SK-N-SH treated with all-trans-retinoic acid at 6 μM for 48 hours (cell line): ENCODE measurements around the gene SAE1.
"Not testable (repeated sequence)": the region's sequence is repeated elsewhere in the genome, so short reads cannot be mapped to it uniquely, and the experiment has no call there.

Source experiments
- ATAC-seq: fragments of 200-7000 bp; cut with Tn5 transposase; 3 replicates; pipeline ENCODE4 v1.9.1; 2020; ENCODE audit warnings: mild to moderate bottlenecking, moderate library complexity
- ARNTL ChIP-seq: fragments of 450-650 bp; formaldehyde crosslinking; IDR thresholded peaks from 2 replicates; pipeline ENCODE4 v1.5.0; 2020; ENCODE audit warnings: low read depth, mild to moderate bottlenecking, moderate library complexity, borderline replicate concordance
- CSDC2 ChIP-seq: fragments of 250-450 bp; sonication (Bioruptor Pico); IDR thresholded peaks from 2 replicates; pipeline ENCODE4 v1.5.0; 2020; ENCODE audit warnings: mild to moderate bottlenecking, moderate library complexity
- ISL1 ChIP-seq: fragments of 250-450 bp; sonication (Bioruptor Pico); IDR thresholded peaks from 2 replicates; pipeline ENCODE4 v2.1.2; 2022; ENCODE audit warnings: mild to moderate bottlenecking, moderate library complexity
- PPARA ChIP-seq: fragments of 250-450 bp; sonication (Bioruptor Pico); IDR thresholded peaks from 2 replicates; pipeline ENCODE4 v1.5.0; 2020; ENCODE audit warnings: mild to moderate bottlenecking, borderline replicate concordance
- RARB ChIP-seq: fragments of 250-450 bp; sonication (Bioruptor Pico); IDR thresholded peaks from 2 replicates; pipeline ENCODE4 v1.8.0; 2021; ENCODE audit warnings: mild to moderate bottlenecking, moderate library complexity
- ZC3H10 ChIP-seq: fragments of 250-450 bp; sonication (Bioruptor Pico); IDR thresholded peaks from 2 replicates; pipeline ENCODE4 v1.5.1; 2021; ENCODE audit warnings: mild to moderate bottlenecking, moderate library complexity
- ZFP3 ChIP-seq: fragments of 250-450 bp; sonication (Bioruptor Pico); IDR thresholded peaks from 2 replicates; pipeline ENCODE4 v1.5.0; 2020; ENCODE audit warnings: mild to moderate bottlenecking, moderate library complexity
- ZFP30 ChIP-seq: fragments of 450-650 bp; formaldehyde crosslinking; IDR thresholded peaks from 2 replicates; pipeline ENCODE4 v1.5.0; 2022; ENCODE audit warnings: mild to moderate bottlenecking, moderate library complexity
- ZNF565 ChIP-seq: fragments of 450-650 bp; formaldehyde crosslinking; conservative IDR thresholded peaks from 2 replicates; pipeline ENCODE4 v1.5.0; 2020; ENCODE audit warnings: low read depth, mild to moderate bottlenecking, moderate library complexity
- ZNF70 ChIP-seq: fragments of 450-650 bp; formaldehyde crosslinking; IDR thresholded peaks from 2 replicates; pipeline ENCODE4 v1.5.0; 2020; ENCODE audit warnings: mild to moderate bottlenecking, moderate library complexity
- ZNF8 ChIP-seq: fragments of 450-650 bp; formaldehyde crosslinking; IDR thresholded peaks from 2 replicates; pipeline ENCODE4 v1.5.0; 2020; ENCODE audit warnings: mild to moderate bottlenecking, moderate library complexity
- TF ChIP-seq, protein P1 (sequence below): fragments of 250-450 bp; sonication (Bioruptor Pico); IDR thresholded peaks from 2 replicates; pipeline ENCODE4 v1.8.0; 2020; ENCODE audit warnings: mild to moderate bottlenecking, moderate library complexity, borderline replicate concordance
- TF ChIP-seq, protein P2 (sequence below): fragments of 250-450 bp; sonication (Bioruptor Pico); IDR thresholded peaks from 2 replicates; pipeline ENCODE4 v1.5.0; 2020; ENCODE audit warnings: mild to moderate bottlenecking, moderate library complexity
- TF ChIP-seq, protein P3 (sequence below): fragments of 250-450 bp; sonication (Bioruptor Pico); IDR thresholded peaks from 2 replicates; pipeline ENCODE4 v1.5.1; 2021; ENCODE audit warnings: mild to moderate bottlenecking, moderate library complexity
- TF ChIP-seq, protein P4 (sequence below): fragments of 250-450 bp; sonication (Bioruptor Pico); IDR thresholded peaks from 2 replicates; pipeline ENCODE4 v1.8.0; 2021; ENCODE audit warnings: low read depth, mild to moderate bottlenecking, moderate library complexity, borderline replicate concordance

The SAE1 gene

DNA sequence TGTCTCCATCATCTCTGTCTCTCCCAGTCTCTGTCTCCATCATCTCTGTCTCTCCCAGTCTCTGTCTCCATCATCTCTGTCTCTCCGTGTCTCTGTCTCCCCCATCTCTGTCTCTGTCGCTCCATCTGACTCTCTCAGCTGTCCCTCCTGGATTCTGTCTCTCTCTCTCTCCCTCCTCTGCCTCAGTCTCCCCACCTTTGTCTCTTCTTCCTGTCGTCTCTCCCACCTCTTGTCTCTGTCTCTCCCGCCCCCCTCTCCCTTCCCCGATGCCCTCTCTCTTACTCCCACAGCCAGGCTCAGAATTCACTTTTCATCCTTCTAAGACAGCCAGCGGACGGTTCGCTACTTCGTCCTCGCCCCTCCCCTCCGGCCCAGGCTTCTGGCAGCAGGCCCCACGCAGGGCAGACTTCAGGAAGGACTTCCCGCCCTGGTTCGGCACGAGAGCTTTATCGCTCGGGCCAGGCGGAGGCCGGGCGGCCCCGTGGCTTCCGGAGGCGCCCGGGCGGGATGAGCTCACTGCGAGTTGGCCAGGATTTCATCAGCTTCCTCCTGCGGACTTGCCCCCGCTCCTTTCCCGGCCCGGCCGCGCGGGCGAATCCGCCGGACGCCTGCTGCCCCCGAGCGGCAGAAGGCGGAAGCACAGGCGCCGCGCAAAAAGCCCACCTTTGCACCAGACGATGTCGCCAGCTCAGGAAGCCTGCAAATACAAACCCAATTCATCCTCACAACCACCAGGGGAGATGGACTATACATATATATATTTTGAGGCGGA is 113.3 kb downstream of the SAE1 start:
- TF ChIP-seq ZFP3 (CRISPR knock-in tag) (peak; percentile 62), ZNF565 (CRISPR knock-in tag) (no peak)
- TF ChIP-seq, protein P1, sequence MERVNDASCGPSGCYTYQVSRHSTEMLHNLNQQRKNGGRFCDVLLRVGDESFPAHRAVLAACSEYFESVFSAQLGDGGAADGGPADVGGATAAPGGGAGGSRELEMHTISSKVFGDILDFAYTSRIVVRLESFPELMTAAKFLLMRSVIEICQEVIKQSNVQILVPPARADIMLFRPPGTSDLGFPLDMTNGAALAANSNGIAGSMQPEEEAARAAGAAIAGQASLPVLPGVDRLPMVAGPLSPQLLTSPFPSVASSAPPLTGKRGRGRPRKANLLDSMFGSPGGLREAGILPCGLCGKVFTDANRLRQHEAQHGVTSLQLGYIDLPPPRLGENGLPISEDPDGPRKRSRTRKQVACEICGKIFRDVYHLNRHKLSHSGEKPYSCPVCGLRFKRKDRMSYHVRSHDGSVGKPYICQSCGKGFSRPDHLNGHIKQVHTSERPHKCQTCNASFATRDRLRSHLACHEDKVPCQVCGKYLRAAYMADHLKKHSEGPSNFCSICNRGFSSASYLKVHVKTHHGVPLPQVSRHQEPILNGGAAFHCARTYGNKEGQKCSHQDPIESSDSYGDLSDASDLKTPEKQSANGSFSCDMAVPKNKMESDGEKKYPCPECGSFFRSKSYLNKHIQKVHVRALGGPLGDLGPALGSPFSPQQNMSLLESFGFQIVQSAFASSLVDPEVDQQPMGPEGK (CRISPR knock-in tag), result peak; percentile 68; the same call in 1 of the 2 replicates
- TF ChIP-seq, all 23 proteins: peak for 2
- ATAC-seq, result peak; percentile 85

DNA sequence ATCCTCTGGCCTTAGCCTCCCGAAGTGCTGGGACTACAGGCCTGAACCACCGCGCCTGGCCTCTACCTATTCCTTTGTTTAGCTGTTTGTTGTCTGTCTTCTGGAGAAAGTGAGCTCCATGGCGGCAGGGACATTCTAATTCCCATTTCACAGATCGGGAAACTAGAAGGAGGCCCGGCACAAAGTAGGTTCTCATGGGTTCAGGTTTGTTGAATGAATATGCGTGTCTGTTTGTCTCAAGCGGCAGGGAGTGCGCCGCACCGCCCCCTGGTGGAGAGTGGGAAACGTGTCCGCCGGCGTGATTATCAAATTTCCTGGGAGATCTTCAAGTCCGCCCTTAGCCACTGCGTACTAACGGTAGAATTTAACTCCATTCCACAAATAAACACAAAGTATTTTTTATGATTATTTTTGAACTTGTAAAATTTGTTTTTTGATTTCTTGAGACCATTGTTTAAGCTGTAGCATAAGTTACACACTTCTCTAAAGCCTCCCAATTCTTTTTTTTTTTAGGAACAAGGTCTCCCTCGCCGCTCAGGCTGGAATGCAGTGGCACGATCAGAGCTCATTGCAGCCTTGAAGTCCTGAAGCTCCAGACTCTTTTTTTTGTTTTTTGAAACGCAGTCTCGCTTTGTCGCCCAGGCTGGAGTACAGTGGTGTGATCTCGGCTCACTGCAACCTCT is 116.8 kb downstream of the SAE1 start:
- TF ChIP-seq, protein P1 (CRISPR knock-in tag), result no peak
- TF ChIP-seq PPARA (CRISPR knock-in tag), result no peak
- TF ChIP-seq, protein P2, sequence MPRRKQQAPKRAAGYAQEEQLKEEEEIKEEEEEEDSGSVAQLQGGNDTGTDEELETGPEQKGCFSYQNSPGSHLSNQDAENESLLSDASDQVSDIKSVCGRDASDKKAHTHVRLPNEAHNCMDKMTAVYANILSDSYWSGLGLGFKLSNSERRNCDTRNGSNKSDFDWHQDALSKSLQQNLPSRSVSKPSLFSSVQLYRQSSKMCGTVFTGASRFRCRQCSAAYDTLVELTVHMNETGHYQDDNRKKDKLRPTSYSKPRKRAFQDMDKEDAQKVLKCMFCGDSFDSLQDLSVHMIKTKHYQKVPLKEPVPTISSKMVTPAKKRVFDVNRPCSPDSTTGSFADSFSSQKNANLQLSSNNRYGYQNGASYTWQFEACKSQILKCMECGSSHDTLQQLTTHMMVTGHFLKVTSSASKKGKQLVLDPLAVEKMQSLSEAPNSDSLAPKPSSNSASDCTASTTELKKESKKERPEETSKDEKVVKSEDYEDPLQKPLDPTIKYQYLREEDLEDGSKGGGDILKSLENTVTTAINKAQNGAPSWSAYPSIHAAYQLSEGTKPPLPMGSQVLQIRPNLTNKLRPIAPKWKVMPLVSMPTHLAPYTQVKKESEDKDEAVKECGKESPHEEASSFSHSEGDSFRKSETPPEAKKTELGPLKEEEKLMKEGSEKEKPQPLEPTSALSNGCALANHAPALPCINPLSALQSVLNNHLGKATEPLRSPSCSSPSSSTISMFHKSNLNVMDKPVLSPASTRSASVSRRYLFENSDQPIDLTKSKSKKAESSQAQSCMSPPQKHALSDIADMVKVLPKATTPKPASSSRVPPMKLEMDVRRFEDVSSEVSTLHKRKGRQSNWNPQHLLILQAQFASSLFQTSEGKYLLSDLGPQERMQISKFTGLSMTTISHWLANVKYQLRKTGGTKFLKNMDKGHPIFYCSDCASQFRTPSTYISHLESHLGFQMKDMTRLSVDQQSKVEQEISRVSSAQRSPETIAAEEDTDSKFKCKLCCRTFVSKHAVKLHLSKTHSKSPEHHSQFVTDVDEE, result no peak
- TF ChIP-seq, protein P3, sequence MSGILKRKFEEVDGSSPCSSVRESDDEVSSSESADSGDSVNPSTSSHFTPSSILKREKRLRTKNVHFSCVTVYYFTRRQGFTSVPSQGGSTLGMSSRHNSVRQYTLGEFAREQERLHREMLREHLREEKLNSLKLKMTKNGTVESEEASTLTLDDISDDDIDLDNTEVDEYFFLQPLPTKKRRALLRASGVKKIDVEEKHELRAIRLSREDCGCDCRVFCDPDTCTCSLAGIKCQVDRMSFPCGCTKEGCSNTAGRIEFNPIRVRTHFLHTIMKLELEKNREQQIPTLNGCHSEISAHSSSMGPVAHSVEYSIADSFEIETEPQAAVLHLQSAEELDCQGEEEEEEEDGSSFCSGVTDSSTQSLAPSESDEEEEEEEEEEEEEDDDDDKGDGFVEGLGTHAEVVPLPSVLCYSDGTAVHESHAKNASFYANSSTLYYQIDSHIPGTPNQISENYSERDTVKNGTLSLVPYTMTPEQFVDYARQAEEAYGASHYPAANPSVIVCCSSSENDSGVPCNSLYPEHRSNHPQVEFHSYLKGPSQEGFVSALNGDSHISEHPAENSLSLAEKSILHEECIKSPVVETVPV (CRISPR knock-in tag), result no peak
- no peak for TF ChIP-seq ZNF70 (CRISPR knock-in tag)
- TF ChIP-seq ZNF565 (CRISPR knock-in tag), result no peak
- peak; percentile 13; the same call in 1 of the 3 replicates for ATAC-seq

DNA sequence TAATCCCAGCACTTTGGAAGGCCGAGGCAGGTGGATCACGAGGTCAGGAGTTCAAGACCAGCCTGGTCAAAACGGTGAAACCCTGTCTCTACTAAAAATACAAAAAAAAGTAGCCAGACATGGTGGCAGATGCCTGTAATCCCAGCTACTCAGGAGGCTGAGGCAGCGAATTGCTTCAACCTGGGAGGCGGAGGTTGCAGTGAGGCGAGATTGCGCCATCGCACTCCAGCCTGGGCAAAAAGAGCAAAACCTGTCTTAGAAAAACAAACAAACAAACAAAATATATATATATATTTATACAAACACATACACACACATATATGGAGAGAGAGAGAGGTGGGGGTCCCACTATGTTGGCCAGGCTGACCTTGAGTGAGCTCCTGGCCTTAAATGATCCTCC is 122.4 kb downstream of the SAE1 start:
- ATAC-seq, result not testable (repeated sequence)

DNA sequence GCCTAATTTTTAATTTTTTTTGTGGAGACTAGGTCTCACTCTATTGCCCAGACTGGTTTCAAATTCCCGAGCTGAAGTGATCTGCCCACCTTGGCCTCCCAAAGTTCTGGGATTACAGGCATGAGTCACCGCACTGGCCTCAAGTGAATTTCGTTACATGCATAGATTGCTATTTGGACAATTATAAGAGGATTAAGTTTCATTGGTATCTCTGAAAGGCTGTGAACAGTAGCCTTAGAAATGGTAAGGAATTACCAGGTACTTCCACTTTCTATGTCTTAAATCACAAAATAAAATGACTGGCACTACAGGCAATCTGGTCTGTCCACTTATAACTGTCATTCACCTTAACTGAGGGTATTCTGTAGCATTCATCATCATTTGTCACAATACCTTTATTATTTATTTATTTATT is 122.8 kb downstream of the SAE1 start:
- peak; percentile 30 for ATAC-seq
- peak; percentile 52 for TF ChIP-seq ISL1 (CRISPR knock-in tag)
- no peak for TF ChIP-seq CSDC2 (CRISPR knock-in tag)
- no peak for TF ChIP-seq PPARA (CRISPR knock-in tag)

DNA sequence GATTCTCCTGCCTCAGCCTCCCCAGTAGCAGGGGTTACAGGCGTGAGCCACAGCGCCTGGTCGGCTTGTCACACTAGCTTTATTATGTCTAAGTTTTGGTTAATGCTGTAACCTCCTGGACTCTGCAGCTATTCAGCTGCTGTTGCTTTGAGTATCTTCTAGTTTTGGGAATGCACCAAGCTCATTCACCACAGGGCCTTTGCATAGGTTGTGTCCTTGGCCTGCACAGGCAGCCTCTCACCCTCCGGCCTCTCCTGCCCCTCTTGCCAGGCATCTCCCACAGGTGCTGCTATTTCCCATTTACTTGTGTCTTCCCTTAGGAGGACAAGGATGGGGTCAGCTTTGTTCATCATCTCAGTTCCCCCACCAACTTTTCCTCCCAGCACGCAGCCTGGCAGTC is 123.3 kb downstream of the SAE1 start:
- no peak for ATAC-seq
- TF ChIP-seq ZC3H10 (no peak), ZNF8 (CRISPR knock-in tag) (no peak), ZNF70 (CRISPR knock-in tag) (no peak), RARB (CRISPR knock-in tag) (no peak), ARNTL (CRISPR knock-in tag) (no peak), ZFP30 (no peak), ZFP3 (CRISPR knock-in tag) (no peak)
- TF ChIP-seq, protein P4, sequence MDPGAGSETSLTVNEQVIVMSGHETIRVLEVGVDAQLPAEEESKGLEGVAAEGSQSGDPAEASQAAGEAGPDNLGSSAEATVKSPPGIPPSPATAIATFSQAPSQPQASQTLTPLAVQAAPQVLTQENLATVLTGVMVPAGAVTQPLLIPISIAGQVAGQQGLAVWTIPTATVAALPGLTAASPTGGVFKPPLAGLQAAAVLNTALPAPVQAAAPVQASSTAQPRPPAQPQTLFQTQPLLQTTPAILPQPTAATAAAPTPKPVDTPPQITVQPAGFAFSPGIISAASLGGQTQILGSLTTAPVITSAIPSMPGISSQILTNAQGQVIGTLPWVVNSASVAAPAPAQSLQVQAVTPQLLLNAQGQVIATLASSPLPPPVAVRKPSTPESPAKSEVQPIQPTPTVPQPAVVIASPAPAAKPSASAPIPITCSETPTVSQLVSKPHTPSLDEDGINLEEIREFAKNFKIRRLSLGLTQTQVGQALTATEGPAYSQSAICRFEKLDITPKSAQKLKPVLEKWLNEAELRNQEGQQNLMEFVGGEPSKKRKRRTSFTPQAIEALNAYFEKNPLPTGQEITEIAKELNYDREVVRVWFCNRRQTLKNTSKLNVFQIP (CRISPR knock-in tag), result no peak
- TF ChIP-seq, protein P1 (CRISPR knock-in tag), result no peak
- TF ChIP-seq, protein P3 (CRISPR knock-in tag), result no peak
